HG03025 (cell line): ENCODE data around the gene SPACA9.

Source experiments
- ATAC-seq: cut with Tn5 transposase; IDR thresholded peaks from one replicate; pipeline ENCODE4 v1.9.1; 2021; ENCODE audit warnings: mild to moderate bottlenecking, moderate library complexity; ENCODE audit not compliant: unreplicated experiment, low FRiP score

SPACA9 gene

DNA sequence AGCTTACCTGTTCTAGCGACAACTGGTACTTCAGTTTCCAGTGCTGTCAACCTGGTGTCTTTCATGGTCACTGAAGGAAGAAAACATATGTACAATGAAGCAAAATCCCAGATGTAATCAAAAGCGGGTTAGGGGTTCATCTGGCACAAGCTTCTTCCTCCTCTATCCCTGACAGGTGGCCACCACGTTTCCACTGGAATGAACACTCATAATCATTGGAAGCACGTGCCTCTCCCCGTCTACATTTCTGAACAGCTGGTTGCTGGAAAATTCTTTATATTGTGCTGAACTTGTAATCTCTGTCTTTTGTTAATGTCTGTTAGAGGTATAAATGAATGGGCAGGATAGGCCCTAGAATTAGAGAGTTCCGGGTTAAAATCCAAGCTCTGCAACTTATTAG is 56.3 kb downstream of the SPACA9 start:
- ATAC-seq = no peak

DNA sequence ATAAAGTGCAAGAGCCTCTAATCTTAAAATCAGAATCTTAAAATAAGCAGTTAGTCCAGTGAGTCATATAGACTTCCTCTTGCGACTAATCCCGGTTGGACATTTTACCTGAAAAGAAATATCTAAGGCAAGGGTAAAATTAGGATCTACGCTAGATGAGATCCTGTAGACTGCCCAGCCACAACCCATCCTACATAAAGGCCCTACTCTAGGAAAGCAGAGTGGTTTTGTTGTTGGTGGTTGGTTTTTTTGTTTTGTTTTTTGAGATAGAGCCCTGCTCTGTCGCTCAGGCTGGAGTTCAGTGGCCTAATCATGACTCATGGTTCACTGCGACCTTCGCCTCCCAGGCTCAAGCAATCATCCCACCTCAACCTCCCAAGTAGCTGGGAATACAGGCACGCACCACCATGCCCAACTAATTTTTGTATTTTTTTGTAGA is 58.8 kb downstream of the SPACA9 start:
- no peak for ATAC-seq

- ATAC-seq = no peak
Measured at GRCh38 chr9:132939169-132939568, 60.5 kb downstream of the SPACA9 start.
